Measurements from ENCODE around the gene FEZ2.

The FEZ2 gene

DNA sequence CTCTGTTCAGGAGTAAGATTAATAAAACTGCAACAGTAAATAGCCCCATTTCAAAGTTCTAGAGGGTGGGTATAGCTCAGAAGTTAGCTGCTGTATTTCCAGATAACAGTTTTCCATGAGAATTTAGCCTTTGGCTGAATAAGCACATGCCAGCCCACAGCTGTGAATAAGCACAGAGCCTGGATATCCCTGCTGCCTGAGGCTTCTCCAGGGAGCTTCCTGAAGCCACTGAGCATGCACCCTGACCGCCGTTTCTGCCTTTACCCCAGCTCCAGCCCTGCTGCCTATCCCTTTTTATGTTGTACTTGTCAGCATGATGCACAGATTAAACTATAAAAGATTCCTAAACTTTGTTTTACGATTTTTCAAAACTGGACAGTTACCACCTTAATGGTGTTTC lies 85.3 kb downstream of the FEZ2 start:
- no peak for DNase-seq (ENCODE audit: low spot score)
- TF ChIP-seq, protein P1, sequence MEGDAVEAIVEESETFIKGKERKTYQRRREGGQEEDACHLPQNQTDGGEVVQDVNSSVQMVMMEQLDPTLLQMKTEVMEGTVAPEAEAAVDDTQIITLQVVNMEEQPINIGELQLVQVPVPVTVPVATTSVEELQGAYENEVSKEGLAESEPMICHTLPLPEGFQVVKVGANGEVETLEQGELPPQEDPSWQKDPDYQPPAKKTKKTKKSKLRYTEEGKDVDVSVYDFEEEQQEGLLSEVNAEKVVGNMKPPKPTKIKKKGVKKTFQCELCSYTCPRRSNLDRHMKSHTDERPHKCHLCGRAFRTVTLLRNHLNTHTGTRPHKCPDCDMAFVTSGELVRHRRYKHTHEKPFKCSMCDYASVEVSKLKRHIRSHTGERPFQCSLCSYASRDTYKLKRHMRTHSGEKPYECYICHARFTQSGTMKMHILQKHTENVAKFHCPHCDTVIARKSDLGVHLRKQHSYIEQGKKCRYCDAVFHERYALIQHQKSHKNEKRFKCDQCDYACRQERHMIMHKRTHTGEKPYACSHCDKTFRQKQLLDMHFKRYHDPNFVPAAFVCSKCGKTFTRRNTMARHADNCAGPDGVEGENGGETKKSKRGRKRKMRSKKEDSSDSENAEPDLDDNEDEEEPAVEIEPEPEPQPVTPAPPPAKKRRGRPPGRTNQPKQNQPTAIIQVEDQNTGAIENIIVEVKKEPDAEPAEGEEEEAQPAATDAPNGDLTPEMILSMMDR (IDR thresholded peaks at IDR 0.05; ENCODE audit: extremely low read depth, insufficient read depth, missing control alignments) = no peak
- in situ Hi-C loops (cut with MboI; ENCODE audit: low pct_unique_long_range_greater_than_20kb, low sequenced_read_pairs, unreplicated experiment) = no loop called here

GRCh38 chr2:36511858-36512603 lies 85.9 kb downstream of the FEZ2 start:
- TF ChIP-seq, protein P1 (IDR thresholded peaks at IDR 0.05; ENCODE audit: extremely low read depth, insufficient read depth, missing control alignments) = no peak
- in situ Hi-C loops (cut with MboI; ENCODE audit: low pct_unique_long_range_greater_than_20kb, low sequenced_read_pairs, unreplicated experiment) = no loop called here
- peak; percentile 9 for DNase-seq (ENCODE audit: low spot score)

DNA sequence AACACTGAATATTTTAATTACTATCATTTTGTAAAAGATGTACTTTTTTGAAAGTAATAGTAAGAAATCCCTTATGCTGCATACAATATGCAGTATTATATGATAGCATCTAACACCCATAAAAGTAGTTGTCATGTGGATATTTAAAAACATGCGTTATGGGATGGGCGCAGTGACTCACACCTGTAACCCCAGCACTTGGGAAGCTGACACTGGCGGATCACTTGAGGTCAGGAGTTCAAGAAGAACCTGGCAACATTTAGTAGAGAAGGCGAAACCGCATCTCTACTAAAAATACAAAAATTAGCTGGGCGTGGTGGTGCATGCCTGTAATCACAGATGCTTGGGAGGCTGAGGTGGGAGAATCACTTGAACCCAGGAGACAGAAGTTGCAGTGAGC lies 88.9 kb downstream of the FEZ2 start:
- in situ Hi-C loops (cut with MboI; ENCODE audit: low pct_unique_long_range_greater_than_20kb, low sequenced_read_pairs, unreplicated experiment) = no loop called here
- no peak for DNase-seq (ENCODE audit: low spot score)
- TF ChIP-seq, protein P1 (IDR thresholded peaks at IDR 0.05; ENCODE audit: extremely low read depth, insufficient read depth, missing control alignments) = no peak

GRCh38 chr2:36507408-36507812 lies 90.6 kb downstream of the FEZ2 start:
- TF ChIP-seq, protein P1 (IDR thresholded peaks at IDR 0.05; ENCODE audit: extremely low read depth, insufficient read depth, missing control alignments) = peak; percentile 82
- DNase-seq (ENCODE audit: low spot score) = peak; percentile 58
- in situ Hi-C loops (cut with MboI; ENCODE audit: low pct_unique_long_range_greater_than_20kb, low sequenced_read_pairs, unreplicated experiment) = no loop called here
